HEK293 (cell line): ENCODE measurements around the gene PKP4.

Experiments
- SP2 ChIP-seq: fragments of 450-650 bp; formaldehyde crosslinking; IDR thresholded peaks from 2 replicates; pipeline ENCODE4 v1.5.1; 2016; ENCODE audit warnings: missing biosample characterization, missing genetic modification characterization
- YY1 ChIP-seq: fragments of 450-650 bp; formaldehyde crosslinking; IDR thresholded peaks from 2 replicates; pipeline ENCODE4 v1.5.1; 2018; ENCODE audit warnings: missing biosample characterization, missing genetic modification characterization
- ZBTB17 ChIP-seq: fragments of 450-650 bp; formaldehyde crosslinking; IDR thresholded peaks from 2 replicates; pipeline ENCODE4 v1.5.1; 2016; ENCODE audit warnings: missing biosample characterization, missing genetic modification characterization
- ZNF133 ChIP-seq: fragments of 450-650 bp; formaldehyde crosslinking; IDR thresholded peaks from 2 replicates; pipeline ENCODE4 v1.5.1; 2016; ENCODE audit warnings: missing biosample characterization, missing genetic modification characterization
- ZNF140 ChIP-seq: fragments of 450-650 bp; formaldehyde crosslinking; IDR thresholded peaks from 2 replicates; pipeline ENCODE4 v1.5.1; 2016; ENCODE audit warnings: missing biosample characterization, missing genetic modification characterization
- ZNF23 ChIP-seq: fragments of 450-650 bp; formaldehyde crosslinking; IDR thresholded peaks from 2 replicates; pipeline ENCODE4 v1.5.1; 2016; ENCODE audit warnings: missing biosample characterization, missing genetic modification characterization, borderline replicate concordance
- ZNF274 ChIP-seq, 2 experiments: fragments of 200-500 bp in 1 of 2; fragments of 450-650 bp in 1 of 2; sonication (Bioruptor generic) in 1 of 2; formaldehyde crosslinking in 1 of 2; IDR thresholded peaks; 2 replicates each; pipeline versions ENCODE4 v1.5.1 to v1.6.1; 2014 to 2016; ENCODE audit warnings: borderline replicate concordance in 1 of 2, inconsistent platforms in 1 of 2, low read length in 1 of 2, missing biosample characterization in 1 of 2, missing genetic modification characterization in 1 of 2
- ZNF510 ChIP-seq: fragments of 450-650 bp; formaldehyde crosslinking; IDR thresholded peaks from 2 replicates; pipeline ENCODE4 v1.5.1; 2018; ENCODE audit warnings: mild to moderate bottlenecking, missing genetic modification characterization, missing biosample characterization; ENCODE audit not compliant: insufficient replicate concordance
- ZNF843 ChIP-seq: fragments of 450-650 bp; formaldehyde crosslinking; IDR thresholded peaks from 2 replicates; pipeline ENCODE4 v1.5.1; 2016; ENCODE audit warnings: missing biosample characterization, missing genetic modification characterization
- TF ChIP-seq, protein P1 (sequence below): fragments of 450-650 bp; formaldehyde crosslinking; IDR thresholded peaks from 2 replicates; pipeline ENCODE4 v1.5.1; 2016; ENCODE audit warnings: missing biosample characterization, missing genetic modification characterization
- TF ChIP-seq, protein P2 (sequence below): fragments of 450-650 bp; formaldehyde crosslinking; IDR thresholded peaks from 2 replicates; pipeline ENCODE4 v1.5.1; 2016; ENCODE audit warnings: missing biosample characterization, missing genetic modification characterization, low read depth
- TF ChIP-seq, protein P3 (sequence below): fragments of 450-650 bp; formaldehyde crosslinking; IDR thresholded peaks from 2 replicates; pipeline ENCODE4 v1.5.1; 2016; ENCODE audit warnings: missing biosample characterization, missing genetic modification characterization

DNA sequence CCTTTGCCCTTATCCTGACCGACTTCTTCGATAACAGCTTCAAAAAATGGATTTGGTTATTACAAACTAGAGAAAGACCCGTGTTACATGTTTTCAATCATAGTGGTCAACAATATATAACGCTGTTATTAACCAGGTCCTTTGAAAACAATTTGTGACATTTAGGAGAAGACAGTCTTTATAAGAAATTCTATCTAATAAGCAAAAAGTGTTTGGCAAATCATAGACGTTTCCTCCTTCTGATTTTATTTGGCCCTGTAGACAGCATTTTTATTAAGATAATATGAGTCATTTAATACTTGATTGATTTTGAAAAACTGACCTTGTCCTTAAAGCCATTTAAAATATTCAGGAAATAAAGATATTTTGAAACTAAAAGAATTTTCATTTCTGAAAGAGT lies 177.9 kb downstream of the PKP4 start:
- TF ChIP-seq ZBTB17 (tag by site-specific recombination) (no peak), SP2 (no peak), ZNF510 (tag by site-specific recombination) (no peak), ZNF140 (no peak), ZNF274 (IDR thresholded peaks at IDR 0.05; ENCODE audit: low read length) (no peak), ZNF274 (tag by site-specific recombination; IDR thresholded peaks at IDR 0.05; ENCODE audit: borderline replicate concordance) (no peak), ZNF133 (tag by site-specific recombination) (no peak), ZNF843 (tag by site-specific recombination) (no peak), ZNF23 (no peak), YY1 (tag by site-specific recombination) (no peak)
- TF ChIP-seq, protein P1, sequence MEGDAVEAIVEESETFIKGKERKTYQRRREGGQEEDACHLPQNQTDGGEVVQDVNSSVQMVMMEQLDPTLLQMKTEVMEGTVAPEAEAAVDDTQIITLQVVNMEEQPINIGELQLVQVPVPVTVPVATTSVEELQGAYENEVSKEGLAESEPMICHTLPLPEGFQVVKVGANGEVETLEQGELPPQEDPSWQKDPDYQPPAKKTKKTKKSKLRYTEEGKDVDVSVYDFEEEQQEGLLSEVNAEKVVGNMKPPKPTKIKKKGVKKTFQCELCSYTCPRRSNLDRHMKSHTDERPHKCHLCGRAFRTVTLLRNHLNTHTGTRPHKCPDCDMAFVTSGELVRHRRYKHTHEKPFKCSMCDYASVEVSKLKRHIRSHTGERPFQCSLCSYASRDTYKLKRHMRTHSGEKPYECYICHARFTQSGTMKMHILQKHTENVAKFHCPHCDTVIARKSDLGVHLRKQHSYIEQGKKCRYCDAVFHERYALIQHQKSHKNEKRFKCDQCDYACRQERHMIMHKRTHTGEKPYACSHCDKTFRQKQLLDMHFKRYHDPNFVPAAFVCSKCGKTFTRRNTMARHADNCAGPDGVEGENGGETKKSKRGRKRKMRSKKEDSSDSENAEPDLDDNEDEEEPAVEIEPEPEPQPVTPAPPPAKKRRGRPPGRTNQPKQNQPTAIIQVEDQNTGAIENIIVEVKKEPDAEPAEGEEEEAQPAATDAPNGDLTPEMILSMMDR (tag by site-specific recombination) = no peak
- TF ChIP-seq, protein P2, sequence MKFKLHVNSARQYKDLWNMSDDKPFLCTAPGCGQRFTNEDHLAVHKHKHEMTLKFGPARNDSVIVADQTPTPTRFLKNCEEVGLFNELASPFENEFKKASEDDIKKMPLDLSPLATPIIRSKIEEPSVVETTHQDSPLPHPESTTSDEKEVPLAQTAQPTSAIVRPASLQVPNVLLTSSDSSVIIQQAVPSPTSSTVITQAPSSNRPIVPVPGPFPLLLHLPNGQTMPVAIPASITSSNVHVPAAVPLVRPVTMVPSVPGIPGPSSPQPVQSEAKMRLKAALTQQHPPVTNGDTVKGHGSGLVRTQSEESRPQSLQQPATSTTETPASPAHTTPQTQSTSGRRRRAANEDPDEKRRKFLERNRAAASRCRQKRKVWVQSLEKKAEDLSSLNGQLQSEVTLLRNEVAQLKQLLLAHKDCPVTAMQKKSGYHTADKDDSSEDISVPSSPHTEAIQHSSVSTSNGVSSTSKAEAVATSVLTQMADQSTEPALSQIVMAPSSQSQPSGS = no peak
- TF ChIP-seq, protein P3, sequence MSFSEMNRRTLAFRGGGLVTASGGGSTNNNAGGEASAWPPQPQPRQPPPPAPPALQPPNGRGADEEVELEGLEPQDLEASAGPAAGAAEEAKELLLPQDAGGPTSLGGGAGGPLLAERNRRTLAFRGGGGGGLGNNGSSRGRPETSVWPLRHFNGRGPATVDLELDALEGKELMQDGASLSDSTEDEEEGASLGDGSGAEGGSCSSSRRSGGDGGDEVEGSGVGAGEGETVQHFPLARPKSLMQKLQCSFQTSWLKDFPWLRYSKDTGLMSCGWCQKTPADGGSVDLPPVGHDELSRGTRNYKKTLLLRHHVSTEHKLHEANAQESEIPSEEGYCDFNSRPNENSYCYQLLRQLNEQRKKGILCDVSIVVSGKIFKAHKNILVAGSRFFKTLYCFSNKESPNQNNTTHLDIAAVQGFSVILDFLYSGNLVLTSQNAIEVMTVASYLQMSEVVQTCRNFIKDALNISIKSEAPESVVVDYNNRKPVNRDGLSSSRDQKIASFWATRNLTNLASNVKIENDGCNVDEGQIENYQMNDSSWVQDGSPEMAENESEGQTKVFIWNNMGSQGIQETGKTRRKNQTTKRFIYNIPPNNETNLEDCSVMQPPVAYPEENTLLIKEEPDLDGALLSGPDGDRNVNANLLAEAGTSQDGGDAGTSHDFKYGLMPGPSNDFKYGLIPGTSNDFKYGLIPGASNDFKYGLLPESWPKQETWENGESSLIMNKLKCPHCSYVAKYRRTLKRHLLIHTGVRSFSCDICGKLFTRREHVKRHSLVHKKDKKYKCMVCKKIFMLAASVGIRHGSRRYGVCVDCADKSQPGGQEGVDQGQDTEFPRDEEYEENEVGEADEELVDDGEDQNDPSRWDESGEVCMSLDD (tag by site-specific recombination) = no peak
